MG63 (cell line): ENCODE measurements around the gene TMEM130. TPM values are rescaled to one million over a fixed set of nuclear protein-coding genes. Genes with fewer than 3 reads are reported as not detected.

Source experiments
- DNase-seq: peaks from one replicate; pipeline ENCODE4 v3.0.0-alpha.2; 2020
- H3K27me3 ChIP-seq: fragments of 250-450 bp; sonication (Bioruptor Pico); 2 replicates; pipeline ENCODE4 v1.5.1; 2020; ENCODE audit warnings: mild to moderate bottlenecking, moderate library complexity
- H3K36me3 ChIP-seq: fragments of 250-450 bp; sonication (Bioruptor Pico); 2 replicates; pipeline ENCODE4 v1.5.1; 2020; ENCODE audit warnings: mild to moderate bottlenecking, moderate library complexity
- H3K4me3 ChIP-seq: fragments of 250-450 bp; sonication (Bioruptor Pico); 2 replicates; pipeline ENCODE4 v1.5.1; 2020; ENCODE audit warnings: mild to moderate bottlenecking, moderate library complexity
- H3K9me3 ChIP-seq: fragments of 250-450 bp; sonication (Bioruptor Pico); 2 replicates; pipeline ENCODE4 v1.5.1; 2020; ENCODE audit warnings: mild to moderate bottlenecking, moderate library complexity
- total RNA-seq: library from RNA; depleted of rRNA; stranded (reverse); fragments of >200 nt; shearing (Covaris generic); gene quantifications from 2 replicates; pipeline ENCODE4 v1.2.3, GENCODE V29; 2014; ENCODE audit warnings: low replicate concordance; rRNA removed

TMEM130 gene, protein sequence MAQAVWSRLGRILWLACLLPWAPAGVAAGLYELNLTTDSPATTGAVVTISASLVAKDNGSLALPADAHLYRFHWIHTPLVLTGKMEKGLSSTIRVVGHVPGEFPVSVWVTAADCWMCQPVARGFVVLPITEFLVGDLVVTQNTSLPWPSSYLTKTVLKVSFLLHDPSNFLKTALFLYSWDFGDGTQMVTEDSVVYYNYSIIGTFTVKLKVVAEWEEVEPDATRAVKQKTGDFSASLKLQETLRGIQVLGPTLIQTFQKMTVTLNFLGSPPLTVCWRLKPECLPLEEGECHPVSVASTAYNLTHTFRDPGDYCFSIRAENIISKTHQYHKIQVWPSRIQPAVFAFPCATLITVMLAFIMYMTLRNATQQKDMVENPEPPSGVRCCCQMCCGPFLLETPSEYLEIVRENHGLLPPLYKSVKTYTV
- 0.23 TPM in 1 of 2 replicates, not detected in the other for total RNA-seq

DNA sequence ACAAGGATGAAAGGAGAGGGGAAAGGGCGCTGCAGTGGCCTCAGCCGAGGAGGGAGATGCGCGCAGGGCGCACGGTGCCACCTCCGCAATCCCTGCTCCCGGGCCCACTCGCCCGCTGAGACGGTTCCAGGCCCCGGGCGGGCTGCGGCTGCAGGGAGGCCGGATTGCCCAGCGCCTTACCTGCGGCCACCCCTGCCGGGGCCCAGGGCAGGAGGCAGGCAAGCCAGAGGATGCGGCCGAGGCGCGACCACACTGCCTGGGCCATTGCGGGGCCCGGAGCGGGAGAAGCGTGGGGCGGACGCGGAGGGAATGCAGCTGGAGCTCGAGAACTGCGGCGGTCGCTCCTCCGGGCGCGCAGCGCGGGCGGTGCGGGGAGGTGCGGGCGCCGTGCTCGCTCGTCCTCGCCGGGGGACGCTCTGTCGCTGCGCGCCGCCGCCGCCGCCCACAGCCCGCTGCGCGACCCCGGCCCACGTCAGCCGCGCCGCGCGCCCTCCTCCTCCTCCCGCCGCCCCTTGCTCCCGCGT lies at the start of gene TMEM130:
Gene TMEM130 (minus strand): TSS at position 418 of the 524 bp plus-strand sequence. CDS start 153 bp downstream, at position 265.
- Histone ChIP-seq H3K4me3 (no peak within 1 kb of the TSS), H3K36me3 (no peaks in the 10 kb centered on the region), H3K9me3 (no peaks in the 10 kb centered on the region), H3K27me3 (peaks cover 4% of the 10 kb centered on the region; the same call in 1 of the 2 replicates)
- DNase-seq, result no peak

DNA sequence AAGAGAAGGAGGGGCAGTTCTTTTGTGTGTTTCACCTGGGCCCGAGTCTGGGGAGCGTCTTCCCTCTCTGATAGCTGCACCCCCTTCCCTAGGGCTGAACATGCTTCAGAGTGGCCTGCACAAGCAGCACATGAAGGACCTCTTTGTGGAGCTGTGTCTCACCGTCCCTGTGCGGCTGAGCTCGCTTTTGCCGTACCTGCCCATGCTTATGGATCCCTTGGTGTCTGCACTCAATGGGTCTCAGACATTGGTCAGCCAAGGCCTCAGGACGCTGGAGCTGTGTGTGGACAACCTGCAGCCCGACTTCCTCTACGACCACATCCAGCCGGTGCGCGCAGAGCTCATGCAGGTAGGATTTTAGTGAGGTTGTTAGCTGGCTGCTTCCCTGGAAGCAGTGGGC lies 47.5 kb upstream of the TMEM130 start:
- H3K9me3 ChIP-seq, result no peaks in the 10 kb centered on the region
- H3K36me3 ChIP-seq, result peaks cover 15% of the 10 kb centered on the region

DNA sequence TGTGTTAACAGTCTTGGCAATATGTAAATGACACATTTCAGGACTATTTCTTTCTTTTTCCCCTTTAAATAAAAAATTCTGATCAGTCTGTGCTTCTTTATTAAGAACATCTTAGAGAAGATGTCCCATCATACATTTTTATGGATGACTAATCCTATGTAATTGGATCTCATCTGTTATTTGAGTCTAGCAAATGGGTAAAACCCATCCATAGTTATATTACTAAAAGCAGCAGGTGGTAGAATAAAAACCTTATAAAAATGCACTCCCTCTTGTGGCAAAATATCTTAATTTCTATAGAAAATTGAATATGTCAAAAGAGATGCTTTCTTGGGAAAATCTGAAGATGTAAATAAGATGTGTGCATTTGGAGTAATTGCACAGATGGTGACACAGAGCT lies 43.8 kb upstream of the TMEM130 start:
- no peaks in the 10 kb centered on the region for H3K27me3 ChIP-seq
- no peak for DNase-seq
- no peaks in the 10 kb centered on the region for H3K9me3 ChIP-seq
- H3K4me3 ChIP-seq, result no peak overlapping the region
- peaks cover 24% of the 10 kb centered on the region for H3K36me3 ChIP-seq

More for the DNA sequence above, 47.5 kb upstream of the TMEM130 start:
- DNase-seq, result no peak
- Histone ChIP-seq H3K4me3 (no peak overlapping the region), H3K27me3 (no peaks in the 10 kb centered on the region)

DNA sequence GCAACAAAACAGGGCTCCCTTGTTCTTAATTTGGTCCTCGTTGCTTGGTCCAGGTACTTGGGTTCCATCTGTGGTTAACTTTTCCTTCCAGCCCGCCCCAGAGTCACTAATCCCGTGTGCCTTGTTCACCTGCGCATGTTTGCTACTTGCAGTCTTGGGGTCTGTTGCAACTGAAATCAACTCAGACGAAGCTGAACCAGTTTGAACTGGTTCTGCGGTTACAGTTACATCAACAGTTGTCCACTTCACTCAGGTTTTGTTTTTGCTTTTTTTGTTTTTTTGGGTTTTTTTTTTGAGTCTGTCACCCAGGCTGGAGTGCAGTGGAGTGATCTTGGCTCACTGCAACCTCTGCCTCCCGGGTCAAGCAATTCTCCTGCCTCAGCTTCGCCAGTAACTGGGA lies 43.2 kb upstream of the TMEM130 start:
- no peaks in the 10 kb centered on the region for H3K27me3 ChIP-seq
- peaks cover 24% of the 10 kb centered on the region for H3K36me3 ChIP-seq
- DNase-seq, result no peak
- H3K4me3 ChIP-seq, result no peak overlapping the region
- H3K9me3 ChIP-seq, result no peaks in the 10 kb centered on the region

DNA sequence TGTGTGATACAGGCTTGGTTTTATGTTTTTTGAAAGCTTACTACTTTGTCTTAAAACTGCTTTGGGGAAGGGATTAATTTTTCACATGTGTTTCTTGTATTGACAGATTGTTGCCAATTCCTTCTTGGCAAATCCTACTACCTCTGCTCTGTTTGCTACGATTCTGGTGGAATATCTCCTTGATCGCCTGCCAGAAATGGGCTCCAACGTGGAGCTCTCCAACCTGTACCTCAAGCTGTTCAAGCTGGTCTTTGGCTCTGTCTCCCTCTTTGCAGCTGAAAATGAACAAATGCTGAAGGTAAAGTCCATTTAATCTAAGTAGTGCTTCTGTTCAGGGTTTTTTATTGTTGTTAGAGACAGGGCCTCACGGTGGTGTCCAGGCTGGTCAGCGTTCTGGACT lies 42.1 kb upstream of the TMEM130 start:
- H3K27me3 ChIP-seq, result no peaks in the 10 kb centered on the region
- DNase-seq, result no peak
- no peaks in the 10 kb centered on the region for H3K9me3 ChIP-seq
- H3K36me3 ChIP-seq, result peaks cover 24% of the 10 kb centered on the region; the same call in 1 of the 2 replicates
- H3K4me3 ChIP-seq, result no peak overlapping the region

DNA sequence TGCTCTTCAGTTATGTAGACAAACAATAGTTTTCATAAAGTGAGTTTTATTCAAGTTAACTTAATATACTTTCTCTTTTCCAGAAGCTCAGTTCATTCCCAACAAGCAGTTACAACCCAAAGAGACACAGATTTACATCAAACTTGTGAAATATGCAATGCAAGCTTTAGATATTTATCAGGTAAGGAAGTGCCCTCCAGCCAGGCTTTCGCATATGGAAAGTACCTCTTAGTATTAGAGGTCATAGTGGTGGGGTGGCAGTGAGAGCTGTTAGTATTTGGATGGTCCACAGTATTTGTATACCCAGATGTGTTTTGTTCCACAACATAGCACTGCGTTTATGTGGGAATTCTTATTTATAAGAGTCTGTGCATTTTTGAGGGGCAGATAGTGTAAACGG lies 40.6 kb upstream of the TMEM130 start:
- Histone ChIP-seq H3K9me3 (no peaks in the 10 kb centered on the region), H3K36me3 (peaks cover 22% of the 10 kb centered on the region), H3K27me3 (no peaks in the 10 kb centered on the region), H3K4me3 (no peak overlapping the region)
- no peak for DNase-seq

DNA sequence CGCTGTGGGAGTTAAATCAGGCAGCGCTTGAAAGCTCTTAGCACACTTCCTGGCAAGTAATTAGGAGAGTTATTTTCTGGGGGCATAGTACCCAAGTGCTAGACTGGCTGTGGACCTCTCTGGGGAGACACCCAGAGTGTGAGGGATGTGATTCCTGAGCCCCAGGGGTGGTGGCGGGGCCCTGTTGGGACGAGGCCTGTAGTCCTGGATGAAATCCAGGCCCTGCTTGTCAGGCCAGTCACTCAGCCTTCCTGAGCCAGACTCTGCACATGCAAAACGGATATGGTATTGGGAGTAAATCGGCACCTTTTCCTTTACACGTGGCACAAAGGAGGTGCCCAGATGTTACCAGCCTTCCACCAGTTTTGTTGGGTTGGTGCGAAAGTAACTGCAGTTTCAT lies 39.7 kb upstream of the TMEM130 start:
- H3K36me3 ChIP-seq, result peaks cover 26% of the 10 kb centered on the region
- no peaks in the 10 kb centered on the region for H3K9me3 ChIP-seq
- no peaks in the 10 kb centered on the region for H3K27me3 ChIP-seq
- DNase-seq, result no peak
- H3K4me3 ChIP-seq, result no peak overlapping the region

DNA sequence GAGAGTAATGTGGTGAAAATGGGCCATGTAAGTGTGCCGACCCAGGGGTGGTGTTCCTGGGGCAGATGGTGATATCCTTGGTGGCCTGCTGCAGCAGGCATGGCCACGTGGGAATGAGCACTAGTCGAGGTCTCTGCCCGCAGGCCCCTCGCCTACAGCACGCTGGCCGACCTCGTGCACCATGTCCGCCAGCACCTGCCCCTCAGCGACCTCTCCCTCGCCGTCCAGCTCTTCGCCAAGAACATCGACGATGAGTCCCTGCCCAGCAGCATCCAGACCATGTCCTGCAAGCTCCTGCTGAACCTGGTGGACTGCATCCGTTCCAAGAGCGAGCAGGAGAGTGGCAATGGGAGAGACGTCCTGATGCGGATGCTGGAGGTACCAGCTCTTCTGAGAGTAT lies 38.8 kb upstream of the TMEM130 start:
- H3K4me3 ChIP-seq, result no peak overlapping the region
- peaks cover 25% of the 10 kb centered on the region for H3K36me3 ChIP-seq
- H3K27me3 ChIP-seq, result no peaks in the 10 kb centered on the region
- no peak for DNase-seq
- H3K9me3 ChIP-seq, result no peaks in the 10 kb centered on the region

DNA sequence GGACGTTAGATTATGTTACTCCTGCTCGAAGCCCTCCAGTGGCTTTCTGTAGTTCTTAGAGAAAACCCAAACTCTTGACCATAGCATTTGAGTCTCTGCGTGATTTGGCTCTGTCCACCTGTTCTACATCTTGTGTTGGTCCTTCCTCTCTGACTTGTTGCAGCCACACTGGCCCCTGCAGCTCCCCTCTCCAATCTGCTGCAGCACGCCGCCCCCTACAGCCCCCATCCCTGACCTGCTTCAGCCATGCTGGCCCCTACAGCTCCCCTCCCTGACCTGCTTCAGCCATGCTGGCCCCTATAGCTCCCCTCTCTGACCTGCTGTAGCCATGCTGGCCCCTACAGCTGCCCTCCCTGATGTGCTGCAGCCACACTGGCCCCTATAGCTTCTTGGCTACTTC lies 37.8 kb upstream of the TMEM130 start:
- H3K4me3 ChIP-seq, result no peak overlapping the region
- H3K9me3 ChIP-seq, result no peaks in the 10 kb centered on the region
- H3K27me3 ChIP-seq, result no peaks in the 10 kb centered on the region
- H3K36me3 ChIP-seq, result peaks cover 24% of the 10 kb centered on the region
- DNase-seq, result no peak

DNA sequence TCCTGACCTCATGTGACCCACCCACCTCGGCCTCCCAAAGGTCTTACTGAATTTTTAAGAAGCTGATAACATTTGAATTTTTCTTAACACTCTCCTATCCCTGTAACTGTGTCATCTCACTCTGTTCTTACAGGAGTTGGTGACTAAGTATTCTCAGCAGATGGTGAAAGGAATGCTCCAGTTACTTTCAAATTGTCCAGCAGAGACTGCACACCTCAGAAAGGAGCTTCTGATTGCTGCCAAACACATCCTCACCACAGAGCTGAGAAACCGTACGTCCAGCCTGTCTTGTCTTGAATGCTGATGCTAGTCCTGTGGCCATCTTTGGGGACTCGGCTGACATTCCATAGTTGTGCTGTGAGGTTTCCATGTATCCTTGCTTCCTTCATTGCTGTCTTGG lies 33.4 kb upstream of the TMEM130 start:
- no peak overlapping the region for H3K4me3 ChIP-seq
- H3K9me3 ChIP-seq, result no peaks in the 10 kb centered on the region
- DNase-seq, result no peak
- peaks cover 27% of the 10 kb centered on the region for H3K36me3 ChIP-seq
- no peaks in the 10 kb centered on the region for H3K27me3 ChIP-seq

DNA sequence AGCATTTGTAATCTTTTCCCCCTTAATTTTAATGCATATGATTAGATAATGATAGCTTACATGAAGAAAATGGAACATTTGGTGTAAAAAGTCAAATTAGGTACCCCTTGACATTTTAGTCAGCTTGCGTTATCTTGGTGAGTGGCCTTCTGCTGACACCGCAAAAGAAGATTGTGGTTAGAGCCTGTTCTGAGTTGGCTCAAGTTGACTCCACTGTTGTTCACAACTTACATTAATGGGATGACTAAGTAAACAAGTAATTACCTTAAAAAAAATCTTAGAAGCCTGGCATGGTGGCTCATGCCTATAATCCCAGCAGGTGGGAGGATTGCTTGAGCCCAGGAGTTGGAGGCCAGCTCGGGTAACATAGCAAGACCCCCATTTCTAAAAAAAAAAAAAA lies 32.7 kb upstream of the TMEM130 start:
- DNase-seq, result no peak
- Histone ChIP-seq H3K36me3 (peaks cover 33% of the 10 kb centered on the region), H3K9me3 (no peaks in the 10 kb centered on the region), H3K27me3 (no peaks in the 10 kb centered on the region), H3K4me3 (no peak overlapping the region)

DNA sequence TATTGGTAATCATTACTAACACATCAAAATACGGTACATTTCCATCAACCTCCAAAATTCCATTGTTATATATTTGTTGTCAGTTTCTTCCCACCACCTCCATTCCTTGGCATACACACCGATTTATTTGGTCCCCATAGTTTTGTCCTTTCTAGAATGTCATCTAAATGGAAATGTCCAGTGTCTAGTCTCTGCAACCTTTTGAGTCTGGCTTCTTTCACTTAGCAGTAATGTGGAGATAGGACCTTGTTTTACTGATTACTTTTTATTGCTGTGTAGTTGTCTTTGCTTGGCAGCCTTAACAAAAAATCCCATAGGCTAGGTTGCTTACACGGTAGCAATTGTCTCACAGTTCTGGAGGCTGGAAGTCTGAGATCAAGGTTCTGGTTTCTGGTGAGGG lies 31.0 kb upstream of the TMEM130 start:
- Histone ChIP-seq H3K9me3 (no peaks in the 10 kb centered on the region), H3K27me3 (no peaks in the 10 kb centered on the region), H3K4me3 (no peak overlapping the region), H3K36me3 (peaks cover 34% of the 10 kb centered on the region)
- DNase-seq, result no peak

DNA sequence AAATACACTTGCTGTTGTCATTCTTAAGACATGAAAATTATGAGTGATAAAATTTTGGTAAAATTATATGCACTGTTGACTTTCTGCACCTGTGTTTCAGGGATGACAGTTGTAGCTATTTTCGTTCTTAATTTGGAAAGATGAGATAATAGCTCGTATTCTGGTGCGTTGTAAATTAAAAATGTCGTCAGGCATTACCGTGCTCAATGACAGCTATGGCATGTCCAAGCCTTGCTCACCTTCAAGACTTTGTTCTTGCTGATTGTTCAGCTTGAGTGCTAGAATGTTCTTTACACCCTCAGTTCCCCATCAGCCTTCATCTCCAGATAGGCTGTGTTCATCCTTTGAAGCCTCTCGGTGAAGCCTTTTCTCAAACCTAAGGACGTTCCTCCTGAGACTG lies 30.0 kb upstream of the TMEM130 start:
- H3K36me3 ChIP-seq, result peaks cover 35% of the 10 kb centered on the region
- no peaks in the 10 kb centered on the region for H3K27me3 ChIP-seq

DNA sequence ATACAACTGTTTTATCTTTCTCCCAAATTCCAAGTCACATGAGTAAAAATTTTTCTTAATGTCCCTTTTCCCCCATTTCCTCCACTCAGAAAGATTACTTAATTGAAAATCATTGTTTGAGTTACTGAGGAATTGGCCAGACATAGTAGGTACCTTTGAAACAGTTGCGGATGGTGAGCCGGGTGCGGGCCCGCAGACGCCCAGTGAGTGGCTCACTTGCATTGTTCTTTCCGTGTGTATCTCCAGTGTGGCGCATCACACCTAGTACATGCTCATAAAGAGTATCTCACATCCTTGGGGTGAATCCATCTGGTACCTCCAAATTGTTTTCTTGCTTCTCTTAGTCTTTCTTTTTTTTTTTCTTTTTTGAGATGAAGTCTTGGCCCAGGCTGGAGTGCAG lies 22.8 kb upstream of the TMEM130 start:
- no peak for DNase-seq
- Histone ChIP-seq H3K4me3 (no peak overlapping the region), H3K9me3 (no peaks in the 10 kb centered on the region), H3K36me3 (peaks cover 14% of the 10 kb centered on the region), H3K27me3 (no peaks in the 10 kb centered on the region)

More for the DNA sequence above, 30.0 kb upstream of the TMEM130 start:
- DNase-seq, result no peak
- no peaks in the 10 kb centered on the region for H3K9me3 ChIP-seq
- no peak overlapping the region for H3K4me3 ChIP-seq

DNA sequence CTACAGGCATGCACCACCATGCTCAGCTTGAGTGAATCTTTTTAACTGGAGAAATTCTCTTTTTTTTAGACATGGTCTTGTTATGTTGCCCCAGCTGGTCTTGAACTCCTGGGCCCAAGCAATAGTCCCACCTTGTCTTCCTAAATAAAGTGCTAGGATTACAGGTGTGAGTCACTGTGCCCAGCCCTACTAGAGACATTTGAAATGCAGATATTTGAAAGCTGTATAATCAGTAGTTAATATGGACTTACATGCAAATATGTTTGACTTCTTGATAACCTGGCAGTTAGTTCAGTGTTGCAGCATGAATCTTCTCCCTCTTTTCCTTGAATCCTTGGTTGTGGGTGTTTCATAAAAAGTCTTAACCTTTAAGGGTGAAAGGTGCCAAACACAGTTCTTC lies 17.2 kb upstream of the TMEM130 start:
- DNase-seq, result no peak
- H3K27me3 ChIP-seq, result no peaks in the 10 kb centered on the region
- peaks cover 16% of the 10 kb centered on the region for H3K36me3 ChIP-seq

DNA sequence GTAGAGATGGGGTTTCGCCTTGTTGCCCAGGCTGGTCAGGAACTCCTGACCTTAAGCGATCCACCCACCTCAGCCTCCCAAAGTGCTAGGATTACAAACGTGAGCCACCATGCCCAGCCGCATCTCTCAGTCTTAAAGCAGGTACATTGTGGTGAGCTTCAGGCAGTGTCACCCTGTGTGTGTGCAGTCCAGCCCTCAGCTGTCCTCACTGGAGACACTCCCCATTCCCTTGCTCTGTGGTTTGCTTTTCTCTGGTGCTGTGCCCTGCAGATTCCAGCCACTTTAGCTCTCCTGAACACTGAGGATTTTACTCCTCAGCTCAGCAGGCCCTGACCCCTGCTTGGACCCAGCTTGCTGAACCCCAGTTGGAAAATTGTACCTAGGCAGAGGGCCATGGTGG lies 14.6 kb upstream of the TMEM130 start:
- Histone ChIP-seq H3K36me3 (peaks cover 15% of the 10 kb centered on the region), H3K4me3 (no peak overlapping the region), H3K9me3 (no peaks in the 10 kb centered on the region), H3K27me3 (no peaks in the 10 kb centered on the region)
- DNase-seq, result no peak

More for the DNA sequence above, 17.2 kb upstream of the TMEM130 start:
- Histone ChIP-seq H3K4me3 (no peak overlapping the region), H3K9me3 (no peaks in the 10 kb centered on the region)

DNA sequence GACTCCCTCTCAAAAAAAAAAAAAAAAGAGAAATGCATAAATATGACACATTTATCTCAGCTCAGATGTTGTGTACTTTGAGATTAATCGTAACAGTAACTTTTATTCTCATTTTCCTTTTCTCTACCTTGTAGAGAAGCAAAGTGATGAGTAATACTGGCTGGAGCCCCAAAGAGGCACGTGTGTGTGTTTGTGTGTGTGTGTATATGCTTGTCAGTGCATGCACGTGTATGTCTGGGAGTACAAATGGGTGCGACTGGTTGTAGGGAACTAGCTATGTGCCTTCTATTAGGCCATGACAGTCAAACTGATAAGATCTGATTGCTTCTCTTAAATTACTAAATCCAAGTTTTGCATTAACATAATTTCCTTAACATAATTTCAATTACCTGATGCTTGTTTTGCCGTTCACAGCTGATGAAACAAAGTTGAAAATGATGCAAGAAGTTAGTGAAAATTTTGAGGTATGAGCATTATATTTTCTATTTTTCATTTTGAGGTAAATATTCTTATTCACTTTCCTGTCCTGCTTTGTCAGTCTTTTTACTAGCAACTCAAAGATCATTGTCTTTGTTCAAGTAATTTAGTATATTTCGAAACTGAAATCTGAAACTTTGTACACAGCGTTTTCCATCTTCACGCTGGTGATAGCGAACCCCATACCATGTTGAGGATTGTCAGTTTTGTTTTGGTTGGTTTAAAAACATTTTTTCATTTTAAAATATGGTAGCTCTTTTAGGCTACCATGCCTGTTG lies 11.9 kb upstream of the TMEM130 start:
- H3K36me3 ChIP-seq, result peaks cover 15% of the 10 kb centered on the region

More for the DNA sequence above, 11.9 kb upstream of the TMEM130 start:
- Histone ChIP-seq H3K4me3 (no peak overlapping the region), H3K9me3 (no peaks in the 10 kb centered on the region), H3K27me3 (no peaks in the 10 kb centered on the region)
- no peak for DNase-seq
